ENCODE measurements around the gene BRAT1.

The BRAT1 gene

DNA sequence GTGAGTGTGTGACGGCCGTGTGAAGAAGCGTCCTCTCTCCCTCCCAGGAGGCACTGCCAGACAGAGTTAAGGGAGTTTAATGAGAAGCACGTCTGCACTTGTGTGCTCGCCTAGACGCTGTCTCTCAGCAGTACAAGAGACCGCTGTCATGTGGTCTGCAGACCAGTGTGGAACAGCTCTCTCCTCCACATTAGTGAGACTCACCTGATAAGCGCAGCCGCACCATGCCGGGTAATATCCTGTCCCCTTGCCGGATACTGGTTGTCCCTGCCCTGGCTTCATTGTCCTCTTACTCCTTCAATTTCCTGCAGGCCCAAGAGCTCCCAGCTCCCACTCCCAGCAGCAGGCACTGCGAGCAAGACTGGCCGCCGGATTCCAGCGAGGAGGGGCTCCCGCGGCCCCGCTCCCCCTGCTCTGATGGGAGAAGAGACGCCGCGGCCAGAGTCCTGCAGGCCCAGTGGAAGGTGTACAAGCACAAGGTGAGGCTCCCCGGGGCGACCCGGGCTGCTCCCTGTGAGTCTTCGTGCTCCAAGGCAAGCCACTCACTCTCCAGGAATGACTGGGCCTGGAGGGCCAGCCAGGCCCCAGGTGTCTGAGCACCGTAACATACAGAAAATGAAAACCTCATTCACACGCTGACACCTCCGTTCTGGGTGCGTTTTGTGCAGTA is 43.0 kb upstream of the BRAT1 start:
- TF ChIP-seq, protein P1, sequence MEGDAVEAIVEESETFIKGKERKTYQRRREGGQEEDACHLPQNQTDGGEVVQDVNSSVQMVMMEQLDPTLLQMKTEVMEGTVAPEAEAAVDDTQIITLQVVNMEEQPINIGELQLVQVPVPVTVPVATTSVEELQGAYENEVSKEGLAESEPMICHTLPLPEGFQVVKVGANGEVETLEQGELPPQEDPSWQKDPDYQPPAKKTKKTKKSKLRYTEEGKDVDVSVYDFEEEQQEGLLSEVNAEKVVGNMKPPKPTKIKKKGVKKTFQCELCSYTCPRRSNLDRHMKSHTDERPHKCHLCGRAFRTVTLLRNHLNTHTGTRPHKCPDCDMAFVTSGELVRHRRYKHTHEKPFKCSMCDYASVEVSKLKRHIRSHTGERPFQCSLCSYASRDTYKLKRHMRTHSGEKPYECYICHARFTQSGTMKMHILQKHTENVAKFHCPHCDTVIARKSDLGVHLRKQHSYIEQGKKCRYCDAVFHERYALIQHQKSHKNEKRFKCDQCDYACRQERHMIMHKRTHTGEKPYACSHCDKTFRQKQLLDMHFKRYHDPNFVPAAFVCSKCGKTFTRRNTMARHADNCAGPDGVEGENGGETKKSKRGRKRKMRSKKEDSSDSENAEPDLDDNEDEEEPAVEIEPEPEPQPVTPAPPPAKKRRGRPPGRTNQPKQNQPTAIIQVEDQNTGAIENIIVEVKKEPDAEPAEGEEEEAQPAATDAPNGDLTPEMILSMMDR (conservative IDR thresholded peaks at IDR 0.05; ENCODE audit: low read depth, low read length): no peak
- H3K4me3 ChIP-seq (ENCODE audit: low read depth, low read length): no peak overlapping the region
- DNase-seq (ENCODE audit: low read depth): no peak

DNA sequence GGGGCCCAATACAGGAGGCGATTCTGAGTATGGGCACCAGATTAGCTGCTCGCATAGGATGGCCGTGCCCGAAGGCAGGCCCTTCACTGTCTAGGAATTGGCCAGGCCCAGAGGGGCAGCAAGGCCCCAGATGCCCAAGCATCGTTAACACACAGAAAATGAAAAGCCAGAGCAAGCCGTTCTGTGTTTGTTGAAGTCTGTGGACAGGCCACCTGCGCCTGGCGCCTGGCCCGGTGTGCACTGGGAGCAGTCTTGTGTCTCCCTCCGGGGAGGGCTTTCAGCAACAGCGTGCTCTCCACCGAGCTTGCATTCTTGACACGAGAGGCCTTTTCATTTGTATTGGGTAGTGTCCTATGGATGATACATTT is 41.9 kb upstream of the BRAT1 start:
- no peak overlapping the region for H3K4me3 ChIP-seq (ENCODE audit: low read depth, low read length)
- TF ChIP-seq, protein P1 (conservative IDR thresholded peaks at IDR 0.05; ENCODE audit: low read depth, low read length): no peak
- DNase-seq (ENCODE audit: low read depth): no peak

DNA sequence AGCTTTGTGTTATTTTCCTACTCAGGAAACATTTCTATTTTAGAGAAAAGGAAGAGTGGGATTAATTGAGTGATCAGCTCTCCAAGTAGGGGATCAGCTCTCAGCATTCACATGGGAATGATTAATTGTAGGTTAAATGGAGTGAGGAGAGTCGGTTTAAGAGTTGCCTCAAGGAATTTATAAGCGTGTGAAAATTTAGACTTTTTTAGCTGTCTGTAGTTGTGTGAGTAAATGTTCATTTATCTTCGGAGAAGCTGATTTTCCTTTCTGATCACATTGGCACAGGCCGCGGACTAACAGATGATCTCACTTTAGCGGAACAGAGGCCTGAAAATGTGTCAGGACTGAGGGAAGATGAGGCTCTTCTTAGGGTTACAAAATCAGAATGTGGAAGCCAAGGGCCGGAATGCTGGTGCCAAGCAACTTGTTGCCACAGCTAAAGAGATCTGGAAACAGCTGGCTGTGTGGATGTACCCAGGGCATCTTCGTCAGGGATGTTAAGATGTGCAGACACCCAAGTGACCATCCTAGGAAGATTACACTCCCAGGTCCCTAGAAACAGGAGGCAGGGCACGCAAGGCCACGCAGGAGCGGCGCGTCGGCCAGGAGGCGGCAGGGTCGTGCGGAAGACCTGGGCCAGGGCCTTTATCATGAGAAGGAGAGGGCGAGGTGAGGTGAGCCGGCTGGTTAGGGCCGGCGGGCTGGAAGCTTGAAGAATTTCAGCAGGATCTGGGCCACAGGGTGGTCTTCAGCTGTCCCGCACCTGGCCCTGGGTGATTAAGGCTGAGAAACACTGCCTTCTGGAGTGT is 41.3 kb upstream of the BRAT1 start:
- DNase-seq (ENCODE audit: low read depth): no peak
- TF ChIP-seq, protein P1 (conservative IDR thresholded peaks at IDR 0.05; ENCODE audit: low read depth, low read length): no peak
- no peak overlapping the region for H3K4me3 ChIP-seq (ENCODE audit: low read depth, low read length)

DNA sequence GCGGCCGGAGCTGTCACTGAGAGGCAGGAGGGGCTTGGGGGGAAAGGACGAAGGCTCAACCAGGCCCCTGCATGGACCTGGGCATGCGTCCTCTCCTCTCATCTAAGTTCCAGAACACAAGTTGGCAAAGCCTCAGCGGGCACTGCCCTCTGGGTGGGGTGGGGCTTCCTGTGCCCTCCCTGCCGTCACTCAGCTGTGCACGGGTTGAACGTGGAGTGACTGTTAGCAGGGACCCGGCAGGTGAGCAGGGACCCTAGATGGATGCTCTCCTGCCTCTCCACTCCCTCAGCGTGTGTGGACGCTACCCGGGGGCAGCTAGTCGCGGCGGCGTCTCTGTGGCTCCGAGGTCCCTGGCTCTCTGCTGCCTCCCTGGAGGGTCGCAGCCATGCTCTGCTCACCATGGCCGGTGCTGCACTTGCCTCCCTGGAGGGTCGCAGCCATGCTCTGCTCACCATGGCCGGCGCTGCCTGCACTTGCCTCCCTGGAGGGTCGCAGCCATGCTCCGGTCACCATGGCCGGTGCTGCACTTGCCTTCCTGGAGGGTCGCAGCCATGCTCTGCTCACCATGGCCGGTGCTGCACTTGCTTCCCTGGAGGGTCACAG is 40.0 kb upstream of the BRAT1 start:
- no peak for DNase-seq (ENCODE audit: low read depth)
- TF ChIP-seq, protein P1 (conservative IDR thresholded peaks at IDR 0.05; ENCODE audit: low read depth, low read length): no peak
- no peak overlapping the region for H3K4me3 ChIP-seq (ENCODE audit: low read depth, low read length)

DNA sequence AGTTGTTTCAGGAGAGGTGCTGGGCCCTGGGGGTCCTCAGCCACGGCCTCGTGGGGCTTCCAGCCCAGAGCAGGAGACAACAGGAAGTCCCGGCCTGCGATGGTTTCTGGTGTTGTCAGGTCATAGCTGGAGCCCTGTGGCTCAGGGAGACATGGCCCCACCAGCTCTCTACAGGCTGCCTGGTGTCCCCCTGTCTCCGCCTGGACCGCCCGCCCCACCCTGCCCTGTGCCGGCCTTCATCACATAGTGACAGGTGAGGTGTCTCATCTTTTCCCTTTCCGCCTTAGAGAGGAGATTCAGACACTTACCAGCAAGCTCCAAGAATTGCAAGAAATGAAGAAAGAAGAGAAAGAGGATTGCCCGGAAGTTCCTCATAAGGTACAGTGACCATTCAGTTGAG is 39.3 kb upstream of the BRAT1 start:
- no peak for DNase-seq (ENCODE audit: low read depth)
- TF ChIP-seq, protein P1 (conservative IDR thresholded peaks at IDR 0.05; ENCODE audit: low read depth, low read length): no peak
- no peak overlapping the region for H3K4me3 ChIP-seq (ENCODE audit: low read depth, low read length)

DNA sequence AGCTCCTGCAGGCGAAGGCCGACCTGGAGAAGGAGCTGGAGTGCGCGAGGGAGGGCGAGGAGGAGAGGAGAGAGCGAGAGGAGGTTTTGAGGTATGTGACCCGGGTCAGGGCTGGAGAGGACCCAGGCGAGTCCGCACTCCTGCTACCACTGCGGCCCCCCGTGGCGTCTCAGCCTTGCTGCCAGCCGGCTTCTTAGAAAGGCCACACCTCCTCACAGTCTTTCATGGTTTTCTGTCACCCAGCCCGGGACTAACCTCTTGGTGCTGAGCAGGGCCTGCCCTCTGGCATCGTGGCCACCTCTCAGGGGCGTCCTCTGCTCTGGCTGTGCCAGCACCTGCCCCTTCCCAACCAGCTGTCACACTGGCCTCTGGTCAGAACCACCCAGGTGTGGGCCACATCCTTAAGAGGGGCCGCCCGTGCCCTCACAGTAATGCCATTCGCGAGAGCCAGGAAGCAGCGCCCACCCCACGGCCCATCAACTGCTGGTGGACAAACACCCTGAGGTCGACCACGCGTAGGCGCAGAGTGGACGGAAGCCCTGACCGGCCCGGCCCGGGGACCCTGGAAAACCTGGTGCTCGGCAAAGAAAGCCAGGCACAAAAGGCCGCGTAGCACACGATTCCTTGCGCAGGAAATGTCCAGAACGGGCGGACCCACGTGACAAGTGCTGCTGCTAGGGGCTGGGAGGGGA is 37.9 kb upstream of the BRAT1 start:
- no peak for DNase-seq (ENCODE audit: low read depth)
- TF ChIP-seq, protein P1 (conservative IDR thresholded peaks at IDR 0.05; ENCODE audit: low read depth, low read length): no peak
- H3K4me3 ChIP-seq (ENCODE audit: low read depth, low read length): no peak overlapping the region

All from choroid plexus epithelial cell (primary cell).